Ishikawa (cell line): ENCODE measurements around the gene MGAT1.

Experiments
- CEBPB ChIP-seq: IDR thresholded peaks from 2 replicates; pipeline ENCODE4 v1.6.1; 2012
- CREB1 ChIP-seq: IDR thresholded peaks from 2 replicates; pipeline ENCODE4 v1.6.1; 2012; ENCODE audit warnings: low read depth
- EGR1 ChIP-seq: IDR thresholded peaks from 2 replicates; pipeline ENCODE4 v1.6.1; 2012
- EP300 ChIP-seq: IDR thresholded peaks from 2 replicates; pipeline ENCODE4 v1.6.1; 2012; ENCODE audit warnings: borderline replicate concordance
- FOXM1 ChIP-seq: IDR thresholded peaks from 2 replicates; pipeline ENCODE4 v1.6.1; 2012; ENCODE audit warnings: low read depth, borderline replicate concordance
- MAX ChIP-seq: IDR thresholded peaks from 2 replicates; pipeline ENCODE4 v1.6.1; 2012
- NFIC ChIP-seq: IDR thresholded peaks from 2 replicates; pipeline ENCODE4 v1.6.1; 2012
- RAD21 ChIP-seq: IDR thresholded peaks from 2 replicates; pipeline ENCODE4 v1.6.1; 2012; ENCODE audit warnings: low read depth
- REST ChIP-seq: IDR thresholded peaks from 2 replicates; pipeline ENCODE4 v1.6.1; 2012; ENCODE audit warnings: low read depth, mild to moderate bottlenecking
- TAF1 ChIP-seq: IDR thresholded peaks from 2 replicates; pipeline ENCODE4 v1.6.1; 2012; ENCODE audit warnings: low read depth, mild to moderate bottlenecking
- TCF12 ChIP-seq: IDR thresholded peaks from 2 replicates; pipeline ENCODE4 v1.6.1; 2012; ENCODE audit warnings: low read depth
- TEAD4 ChIP-seq: IDR thresholded peaks from 2 replicates; pipeline ENCODE4 v1.6.1; 2012
- USF1 ChIP-seq: IDR thresholded peaks from 2 replicates; pipeline ENCODE4 v1.6.1; 2012
- YY1 ChIP-seq: IDR thresholded peaks from 2 replicates; pipeline ENCODE4 v1.6.1; 2012; ENCODE audit warnings: low read depth
- ZBTB7A ChIP-seq: IDR thresholded peaks from 2 replicates; pipeline ENCODE4 v1.6.1; 2012; ENCODE audit warnings: low read depth

The MGAT1 gene

GRCh38 chr5:180803181-180804128 is 849 bp upstream of the MGAT1 start:
- TF ChIP-seq MAX (no peak), CEBPB (no peak), FOXM1 (no peak), TCF12 (no peak), EP300 (no peak), USF1 (no peak), CREB1 (no peak), TEAD4 (no peak), NFIC (no peak), EGR1 (no peak), ZBTB7A (no peak), REST (no peak), RAD21 (no peak), TAF1 (no peak), YY1 (no peak)

GRCh38 chr5:180801596-180802324 is 846 bp downstream of the MGAT1 start:
- no peak for TF ChIP-seq RAD21
- no peak for TF ChIP-seq YY1
- TF ChIP-seq TCF12: no peak
- no peak for TF ChIP-seq EGR1
- TF ChIP-seq REST: no peak
- no peak for TF ChIP-seq FOXM1
- TF ChIP-seq EP300: no peak
- no peak for TF ChIP-seq NFIC
- TF ChIP-seq CEBPB: no peak
- no peak for TF ChIP-seq TEAD4
- TF ChIP-seq TAF1: no peak
- no peak for TF ChIP-seq CREB1
- TF ChIP-seq MAX: no peak
- no peak for TF ChIP-seq USF1
- no peak for TF ChIP-seq ZBTB7A

- TF ChIP-seq MAX: no peak
- TF ChIP-seq RAD21: no peak
- TF ChIP-seq TAF1: no peak
- no peak for TF ChIP-seq TEAD4
- TF ChIP-seq CREB1: no peak
- TF ChIP-seq ZBTB7A: no peak
- TF ChIP-seq YY1: no peak
- no peak for TF ChIP-seq EGR1
- no peak for TF ChIP-seq USF1
- TF ChIP-seq EP300: no peak
- no peak for TF ChIP-seq FOXM1
- TF ChIP-seq CEBPB: no peak
- no peak for TF ChIP-seq TCF12
- no peak for TF ChIP-seq REST
- TF ChIP-seq NFIC: no peak
These were observed 2.5 kb downstream of the MGAT1 start for GRCh38 chr5:180799902-180800801.
